CD14-positive monocyte (primary cell): ENCODE results near the gene C1S. TPM values are rescaled to one million over a fixed set of nuclear protein-coding genes. Genes with fewer than 3 reads are reported as not detected.

ENCODE experiments used
- DNase-seq, 3 donors: peaks; one replicate each; pipeline ENCODE4 v3.0.0-alpha.2; 2011 to 2022
- H2AFZ ChIP-seq: 2 replicates; pipeline ENCODE4 v1.6.0; 2012; ENCODE audit warnings: mild to moderate bottlenecking, low read depth, low read length, inconsistent platforms; ENCODE audit not compliant: insufficient read depth, poor library complexity, severe bottlenecking
- H3K27ac ChIP-seq, 2 donors: 1 replicate in 1 of 2; 2 replicates in 1 of 2; pipeline ENCODE4 v1.5.1; 2012 to 2013; ENCODE audit warnings: low read length in 2 of 2, control low read depth in 1 of 2, inconsistent platforms in 1 of 2, low read depth in 1 of 2, mild to moderate bottlenecking in 1 of 2
- H3K27me3 ChIP-seq, 2 donors: one replicate each; pipeline versions ENCODE4 v1.6.0 to v1.6.1; 2011 to 2013; ENCODE audit warnings: low read length in 2 of 2; ENCODE audit not compliant: control insufficient read depth in 2 of 2, insufficient read depth in 2 of 2
- H3K36me3 ChIP-seq, 2 donors: replicated peaks in 1 of 2; 1 replicate in 1 of 2; 2 replicates in 1 of 2; pipeline versions ENCODE4 v1.5.1 to v1.6.1; 2012 to 2013; ENCODE audit warnings: low read length in 2 of 2, control low read depth in 1 of 2, inconsistent platforms in 1 of 2, mild to moderate bottlenecking in 1 of 2; ENCODE audit not compliant: insufficient read depth in 2 of 2, control insufficient read depth in 1 of 2
- H3K4me1 ChIP-seq, 2 donors: 1 replicate in 1 of 2; 2 replicates in 1 of 2; pipeline versions ENCODE4 v1.5.1 to v1.6.1; 2012 to 2013; ENCODE audit warnings: low read length in 2 of 2, control low read depth in 1 of 2, inconsistent platforms in 1 of 2, mild to moderate bottlenecking in 1 of 2, moderate library complexity in 1 of 2; ENCODE audit not compliant: insufficient read depth in 2 of 2, control insufficient read depth in 1 of 2
- H3K4me2 ChIP-seq: replicated peaks from 2 replicates; pipeline ENCODE3; 2012; ENCODE audit warnings: low read length, moderate library complexity, mild to moderate bottlenecking; ENCODE audit not compliant: poor library complexity, severe bottlenecking; ENCODE audit errors: extremely low read depth
- H3K4me3 ChIP-seq, 3 experiments: fragments of 200-600 bp in 1 of 3; sonication (generic) in 1 of 3; replicated peaks in 1 of 3; 1 replicate in 2 of 3; 2 replicates in 1 of 3; pipeline ENCODE4 v1.5.1; 2011 to 2013; ENCODE audit warnings: low read length in 3 of 3, mild to moderate bottlenecking in 3 of 3, control low read depth in 2 of 3, low read depth in 2 of 3, inconsistent platforms in 1 of 3, moderate library complexity in 1 of 3
- H3K79me2 ChIP-seq: 2 replicates; pipeline ENCODE4 v1.6.0; 2012; ENCODE audit warnings: mild to moderate bottlenecking, control low read depth, inconsistent platforms, low read length, moderate library complexity; ENCODE audit not compliant: insufficient read depth
- H3K9ac ChIP-seq: 2 replicates; pipeline ENCODE4 v1.6.0; 2017; ENCODE audit warnings: low read length, mild to moderate bottlenecking; ENCODE audit not compliant: insufficient read depth, poor library complexity, severe bottlenecking
- H3K9me3 ChIP-seq, 2 donors: replicated peaks in 1 of 2; 1 replicate in 1 of 2; 2 replicates in 1 of 2; pipeline versions ENCODE4 v1.5.1 to v1.6.1; 2012 to 2013; ENCODE audit warnings: low read length in 2 of 2, control low read depth in 1 of 2; ENCODE audit not compliant: control insufficient read depth in 1 of 2, insufficient read depth in 1 of 2
- H4K20me1 ChIP-seq: 2 replicates; pipeline ENCODE4 v1.6.0; 2012; ENCODE audit warnings: mild to moderate bottlenecking, low read length, control low read depth, moderate library complexity; ENCODE audit not compliant: insufficient read depth
- H3K27ac Mint-ChIP-seq, 7 donors: one replicate each; pipeline ENCODE4 v1.8.0; 2020; ENCODE audit warnings: mild to moderate bottlenecking in 7 of 7, mixed read lengths in 7 of 7, moderate library complexity in 6 of 7, inconsistent platforms in 2 of 7
- H3K27me3 Mint-ChIP-seq, 3 donors: one replicate each; pipeline ENCODE4 v1.8.0; 2021 to 2022; ENCODE audit warnings: low read depth in 3 of 3, mild to moderate bottlenecking in 3 of 3, mixed read lengths in 3 of 3, moderate library complexity in 3 of 3, inconsistent platforms in 1 of 3
- H3K36me3 Mint-ChIP-seq, 2 donors: one replicate each; pipeline ENCODE4 v1.8.0; 2020; ENCODE audit warnings: mixed read lengths in 2 of 2, inconsistent platforms in 1 of 2, mild to moderate bottlenecking in 1 of 2
- H3K4me1 Mint-ChIP-seq: one replicate; pipeline ENCODE4 v1.8.0; 2020; ENCODE audit warnings: mild to moderate bottlenecking, mixed read lengths
- H3K4me3 Mint-ChIP-seq, 2 donors: one replicate each; pipeline ENCODE4 v1.8.0; 2020; ENCODE audit warnings: mild to moderate bottlenecking in 2 of 2, mixed read lengths in 2 of 2, moderate library complexity in 1 of 2
- H3K9me3 Mint-ChIP-seq, 7 donors: one replicate each; pipeline ENCODE4 v1.8.0; 2020 to 2022; ENCODE audit warnings: mixed read lengths in 7 of 7, mild to moderate bottlenecking in 6 of 7, moderate library complexity in 6 of 7, inconsistent platforms in 2 of 7
- CTCF ChIP-seq: fragments of 200-600 bp; IDR thresholded peaks from one replicate; pipeline ENCODE4 v1.8.0; 2022; ENCODE audit warnings: antibody characterized with exemption, mild to moderate bottlenecking
- WGBS: methylation state at CpG from one replicate; pipeline ENCODE4 v1.1.5; 2013; ENCODE audit warnings: missing lambda C conversion rate; ENCODE audit not compliant: insufficient coverage; 5-methylcytosine and 5-hydroxymethylcytosine counted together
- intact Hi-C, 2 donors: fragments of 100-400 bp; cut with micrococcal nuclease; formaldehyde crosslinking; loops; one replicate each; pipeline versions ENCODE4 v1.15.0 to v1.15.1; 2023
- polyA plus RNA-seq, 3 donors: library from polyadenylated mRNA; depleted of rRNA in 1 of 3; unstranded in 2 of 3; stranded (reverse) in 1 of 3; fragments of 300-500 nt in 2 of 3; fragments of >200 nt in 1 of 3; fragmentation: Illumina TruSeq in 2 of 3; gene quantifications; 1 replicate in 2 of 3; 2 replicates in 1 of 3; pipeline ENCODE4 v1.2.3, GENCODE V29; 2012 to 2021

C1S gene
- polyA plus RNA-seq, 3 donors = 1.00 TPM; not detected in 2

- no peak overlapping the region for H3K4me3 ChIP-seq
- no peak overlapping the region for H3K4me2 ChIP-seq
- no peaks in the 10 kb centered on the region for H3K79me2 ChIP-seq
- no peaks in the 10 kb centered on the region for H4K20me1 ChIP-seq
- no peak overlapping the region for H3K4me3 Mint-ChIP-seq
- DNase-seq = no peak
- no peak for TF ChIP-seq CTCF
- H3K9ac ChIP-seq = no peak overlapping the region
- H3K4me1 Mint-ChIP-seq = peaks cover 11% of the 10 kb centered on the region
- no peak overlapping the region for H3K27ac Mint-ChIP-seq
- H3K4me1 ChIP-seq = peaks cover 0 to 9% of the 10 kb centered on the region in 2 donors
- H3K9me3 ChIP-seq = no peaks in the 10 kb centered on the region
- no peaks in the 10 kb centered on the region for H3K36me3 Mint-ChIP-seq
- H2AFZ ChIP-seq = no peak overlapping the region
- no peak overlapping the region for H3K27ac ChIP-seq
- H3K9me3 Mint-ChIP-seq = peaks cover 0 to 2% (median 0%) of the 10 kb centered on the region in 7 donors
- H3K36me3 ChIP-seq = no peaks in the 10 kb centered on the region
- no peaks in the 10 kb centered on the region for H3K27me3 ChIP-seq
- intact Hi-C loops = no loop called here
- 85% methylated on average over 3 of the region's 4 CpGs for WGBS
- H3K27me3 Mint-ChIP-seq = peaks cover 2 to 10% (median 6%) of the 10 kb centered on the region in 3 donors
These were observed 738 bp upstream of the C1S start for GRCh38 chr12:7059780-7060179.

- Mint-ChIP-seq H3K9me3 (peaks cover 0 to 2% (median 0%) of the 10 kb centered on the region in 7 donors), H3K27me3 (peaks cover 0 to 8% (median 4%) of the 10 kb centered on the region in 3 donors), H3K4me1 (peaks cover 13% of the 10 kb centered on the region), H3K27ac (peak overlapping the region in 1 of 7 donors; percentile 24), H3K36me3 (no peaks in the 10 kb centered on the region), H3K4me3 (no peak overlapping the region)
- Histone ChIP-seq H4K20me1 (no peaks in the 10 kb centered on the region), H3K36me3 (no peaks in the 10 kb centered on the region), H3K4me3 (no peak overlapping the region), H3K4me1 (peaks cover 0 to 9% of the 10 kb centered on the region in 2 donors), H2AFZ (no peak overlapping the region), H3K9me3 (no peaks in the 10 kb centered on the region), H3K27me3 (no peaks in the 10 kb centered on the region), H3K79me2 (no peaks in the 10 kb centered on the region), H3K4me2 (no peak overlapping the region), H3K27ac (no peak overlapping the region), H3K9ac (no peak overlapping the region)
- WGBS = 92% methylated on average over 9 of the region's 13 CpGs
- intact Hi-C loops = no loop called here
- no peak for DNase-seq
- TF ChIP-seq CTCF = no peak
These were observed 620 bp downstream of the C1S start for GRCh38 chr12:7061138-7061537.
